Fibroblast of skin of abdomen (primary cell): ENCODE measurements around the gene C5.

Source experiments
- DNase-seq: peaks from one replicate; pipeline ENCODE4 v3.0.0-alpha.2; 2013

Gene C5

GRCh38 chr9:120905315-120906164 is 144.5 kb downstream of the C5 start:
- no peak for DNase-seq

GRCh38 chr9:120904978-120905301 is 145.1 kb downstream of the C5 start:
- no peak for DNase-seq

DNA sequence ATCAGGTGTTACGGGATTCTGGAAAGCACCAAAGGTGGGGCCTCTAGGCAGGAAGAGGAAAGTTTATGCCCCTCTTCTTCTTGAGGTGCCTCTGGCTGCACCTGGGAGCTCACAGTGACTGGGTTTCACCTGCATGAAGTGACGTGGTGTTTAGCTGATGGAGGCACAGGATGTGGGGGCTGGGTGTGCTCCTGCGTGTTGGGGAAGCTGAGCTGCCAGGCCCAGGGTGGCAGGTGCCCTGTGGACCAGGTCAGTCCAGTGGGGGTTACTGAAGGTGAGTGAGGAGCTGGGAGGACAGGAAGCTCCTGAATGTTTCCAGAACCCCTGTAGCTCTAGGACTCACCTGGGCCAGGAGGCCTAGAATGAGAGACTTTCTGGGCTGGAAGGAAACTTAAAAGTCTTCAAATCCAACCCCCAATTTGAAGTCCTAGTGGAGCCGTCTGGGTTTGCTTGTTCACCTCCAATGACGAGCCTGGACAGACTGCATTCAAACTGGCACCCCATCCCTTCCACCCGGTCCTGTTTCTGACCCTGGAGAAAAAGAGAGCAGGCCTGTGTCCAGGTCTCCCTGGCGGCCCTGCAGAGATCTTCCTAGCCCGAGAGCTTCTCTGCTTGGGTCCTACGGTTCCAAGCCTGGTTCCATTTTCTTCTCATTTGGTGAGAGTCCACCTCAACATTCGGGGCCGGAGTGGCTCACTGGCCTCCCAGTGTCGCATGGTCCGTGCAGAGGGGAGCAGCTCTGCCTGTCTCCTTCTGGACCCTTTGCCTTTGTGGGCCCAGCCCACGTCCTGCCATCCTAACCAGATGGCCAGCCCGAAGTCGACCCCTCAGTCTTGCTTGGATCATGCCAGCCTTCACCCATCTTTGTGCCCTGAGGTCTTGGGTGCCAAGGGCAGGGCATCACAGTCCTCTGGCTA is 145.8 kb downstream of the C5 start:
- no peak for DNase-seq

DNA sequence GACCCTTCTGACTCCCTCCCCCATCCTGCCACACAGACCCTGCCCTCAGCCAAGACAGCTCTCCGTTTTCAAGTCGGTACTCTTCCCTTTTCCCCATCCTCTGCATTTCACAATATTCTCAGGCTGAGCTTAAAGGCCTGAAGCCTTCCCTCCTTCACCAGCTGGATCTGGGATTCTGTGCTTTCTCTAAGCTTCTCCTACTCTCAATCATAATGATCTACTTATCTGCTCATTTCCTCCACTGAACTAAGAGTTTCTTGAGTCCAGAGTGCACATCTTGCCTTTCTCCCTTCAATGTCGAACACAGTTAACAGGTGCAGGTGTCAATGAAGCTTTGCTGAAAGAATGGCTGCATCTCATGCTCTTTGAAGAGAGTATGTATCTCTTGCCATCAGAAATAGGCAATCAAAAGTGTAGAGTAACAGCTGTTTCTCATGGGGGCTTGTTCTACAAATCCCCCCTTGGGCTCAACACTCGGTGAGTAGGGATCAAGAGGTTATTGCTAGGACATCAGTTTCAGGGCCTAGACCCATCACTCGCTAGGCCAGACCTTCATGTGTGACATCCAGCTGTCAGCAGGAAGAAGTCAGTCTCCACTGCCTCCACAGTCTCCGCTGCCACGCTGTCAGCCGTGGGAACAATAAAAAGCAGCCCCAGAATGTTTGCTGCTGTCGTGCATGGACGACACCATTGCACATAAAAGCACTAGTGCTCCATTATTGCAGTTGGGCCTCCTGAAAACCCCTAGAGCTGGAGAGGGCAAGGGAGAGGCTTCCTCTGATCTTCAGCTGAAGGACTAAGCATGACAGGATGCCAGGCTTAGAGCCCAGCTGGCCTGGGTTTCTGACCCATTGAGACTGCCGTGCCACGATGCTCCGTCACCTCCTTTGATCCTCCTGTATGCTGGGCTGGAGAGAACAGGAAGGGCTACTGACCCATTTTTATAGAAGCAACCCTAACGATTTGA is 147.2 kb downstream of the C5 start:
- DNase-seq: no peak
